A673 (cell line): ENCODE measurements around the gene EYA4. TPM values are rescaled to one million over a fixed set of nuclear protein-coding genes. Genes with fewer than 3 reads are reported as not detected.

Source experiments
- BruUV-seq: library from RNA; stranded (reverse); fragments of 400-500 nt; replicated peaks from 2 replicates; lab custom pipeline; 2021; lab: Mats Ljungman, UMichigan
- CTCF ChIA-PET: fragments of 300-600 bp; sonication (Branson Sonifier 250); formaldehyde crosslinking; loops from one replicate; lab custom pipeline; 2022; ENCODE audit warnings: antibody characterized with exemption; lab: Charles Lee
- POLR2A ChIA-PET: fragments of 300-600 bp; sonication (Branson Sonifier 250); formaldehyde crosslinking; loops from one replicate; lab custom pipeline; 2022; ENCODE audit warnings: antibody characterized with exemption; ENCODE audit not compliant: low non-redundant PET; lab: Charles Lee
- DNase-seq: peaks from one replicate; pipeline ENCODE4 v3.0.0-alpha.2; 2015; ENCODE audit warnings: low spot score
- H3K27ac ChIP-seq: fragments of 200-600 bp; sonication (generic); 2 replicates; pipeline ENCODE4 v1.5.1; 2016; ENCODE audit warnings: mixed run types, low read depth, mild to moderate bottlenecking, mixed read lengths, antibody characterized with exemption, low read length; ENCODE audit not compliant: poor library complexity, severe bottlenecking
- H3K27me3 ChIP-seq: fragments of 200-600 bp; sonication (generic); replicated peaks from 2 replicates; pipeline ENCODE4 v1.6.1; 2017; ENCODE audit warnings: mixed run types, low read depth, mild to moderate bottlenecking, mixed read lengths, antibody characterized with exemption, low read length; ENCODE audit not compliant: insufficient read depth, poor library complexity
- H3K36me3 ChIP-seq: fragments of 200-600 bp; sonication (generic); 2 replicates; pipeline ENCODE4 v1.6.1; 2016; ENCODE audit warnings: mixed run types, mild to moderate bottlenecking, mixed read lengths, antibody characterized with exemption, low read length; ENCODE audit not compliant: insufficient read depth, poor library complexity, severe bottlenecking
- H3K4me1 ChIP-seq: fragments of 200-600 bp; sonication (generic); 2 replicates; pipeline ENCODE4 v1.6.1; 2017; ENCODE audit warnings: mixed run types, mild to moderate bottlenecking, mixed read lengths, antibody characterized with exemption, low read length; ENCODE audit not compliant: insufficient read depth, poor library complexity, severe bottlenecking
- H3K4me3 ChIP-seq: fragments of 200-600 bp; sonication (generic); 2 replicates; pipeline ENCODE4 v1.5.1; 2016; ENCODE audit warnings: low read depth, mixed run types, mild to moderate bottlenecking, mixed read lengths, low read length; ENCODE audit not compliant: poor library complexity, severe bottlenecking
- H3K9me3 ChIP-seq: fragments of 200-600 bp; sonication (generic); 2 replicates; pipeline ENCODE4 v1.6.1; 2016; ENCODE audit warnings: mixed run types, low read depth, mild to moderate bottlenecking, mixed read lengths, antibody characterized with exemption, low read length; ENCODE audit not compliant: poor library complexity, severe bottlenecking
- CTCF ChIP-seq: fragments of 300-800, 200-600 bp; sonication (generic); conservative IDR thresholded peaks from 2 replicates; pipeline ENCODE4 v1.5.1; 2017; ENCODE audit warnings: low read depth, mild to moderate bottlenecking, antibody characterized with exemption, low read length, moderate library complexity, mixed read lengths
- EZH2 ChIP-seq: fragments of 200-600 bp; sonication (generic); IDR thresholded peaks from 2 replicates; pipeline ENCODE4 v1.6.1; 2017; ENCODE audit warnings: borderline replicate concordance, low read depth, mild to moderate bottlenecking, mixed read lengths, antibody characterized with exemption, low read length; ENCODE audit not compliant: poor library complexity, severe bottlenecking
- intact Hi-C: fragments of 100-400 bp; cut with micrococcal nuclease; formaldehyde crosslinking; loops from one replicate; pipeline ENCODE4 v1.10.0; 2022; ENCODE audit not compliant: unreplicated experiment
- total RNA-seq: library from RNA; stranded (reverse); gene quantifications from 2 replicates; pipeline ENCODE4 v1.2.3, GENCODE V29; 2021

EYA4 gene
- total RNA-seq, 1 experiment from 2014 or later = 1.3 TPM

GRCh38 chr6:133466680-133467079, 225.5 kb downstream of the EYA4 start:
- intact Hi-C loops = no loop called here
- Histone ChIP-seq H3K9me3 (no peaks in the 10 kb centered on the region), H3K4me3 (no peak overlapping the region), H3K27me3 (no peaks in the 10 kb centered on the region), H3K4me1 (no peaks in the 10 kb centered on the region), H3K27ac (no peak overlapping the region), H3K36me3 (no peaks in the 10 kb centered on the region)
- DNase-seq = peak; percentile 16
- ChIA-PET CTCF (no interaction called here), POLR2A (no interaction called here)
- no TSS peak for BruUV-seq
- no peak for TF ChIP-seq CTCF
- TF ChIP-seq EZH2 = no peak

GRCh38 chr6:133467231-133467981, 226.2 kb downstream of the EYA4 start:
- no TSS peak for BruUV-seq
- H3K36me3 ChIP-seq = no peaks in the 10 kb centered on the region
- no peaks in the 10 kb centered on the region for H3K27me3 ChIP-seq
- ChIA-PET POLR2A (no interaction called here), CTCF (no interaction called here)
- no peak for DNase-seq
- H3K9me3 ChIP-seq = no peaks in the 10 kb centered on the region
- H3K27ac ChIP-seq = no peak overlapping the region
- intact Hi-C loops = no loop called here
- no peak overlapping the region for H3K4me3 ChIP-seq
- TF ChIP-seq EZH2 (no peak), CTCF (no peak)
- H3K4me1 ChIP-seq = no peaks in the 10 kb centered on the region

GRCh38 chr6:133467982-133468380, 226.8 kb downstream of the EYA4 start:
- Histone ChIP-seq H3K4me1 (no peaks in the 10 kb centered on the region), H3K27ac (no peak overlapping the region), H3K4me3 (no peak overlapping the region), H3K27me3 (no peaks in the 10 kb centered on the region), H3K36me3 (no peaks in the 10 kb centered on the region), H3K9me3 (no peaks in the 10 kb centered on the region)
- TF ChIP-seq EZH2 = no peak
- no peak for TF ChIP-seq CTCF
- ChIA-PET CTCF (no interaction called here), POLR2A (no interaction called here)
- DNase-seq = no peak
- no TSS peak for BruUV-seq
- intact Hi-C loops = no loop called here
